Measurements from ENCODE around the gene CREBZF.
"Not testable (repeated sequence)": the region's sequence is repeated elsewhere in the genome, so short reads cannot be mapped to it uniquely, and the experiment has no call there.

Gene CREBZF

DNA sequence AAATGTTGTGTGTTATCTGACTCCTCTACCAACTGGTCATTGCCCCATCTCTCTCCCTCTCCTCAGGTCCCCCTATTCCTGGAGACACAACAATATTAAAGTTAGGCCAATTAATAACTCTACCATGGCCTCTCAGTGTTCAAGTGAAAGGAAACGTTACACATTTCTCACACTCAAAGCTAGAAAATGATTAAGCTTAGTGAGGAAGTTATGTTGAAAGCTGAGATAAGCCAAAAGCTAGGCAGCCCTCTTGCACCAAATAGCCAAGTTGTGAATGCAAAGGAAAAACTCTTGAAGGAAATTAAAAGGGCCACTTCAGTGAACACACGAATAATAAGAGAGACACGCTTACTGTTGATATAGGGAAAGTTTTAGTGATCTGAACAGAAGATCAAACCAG is 44.7 kb downstream of the CREBZF start:
- no peak for DNase-seq

DNA sequence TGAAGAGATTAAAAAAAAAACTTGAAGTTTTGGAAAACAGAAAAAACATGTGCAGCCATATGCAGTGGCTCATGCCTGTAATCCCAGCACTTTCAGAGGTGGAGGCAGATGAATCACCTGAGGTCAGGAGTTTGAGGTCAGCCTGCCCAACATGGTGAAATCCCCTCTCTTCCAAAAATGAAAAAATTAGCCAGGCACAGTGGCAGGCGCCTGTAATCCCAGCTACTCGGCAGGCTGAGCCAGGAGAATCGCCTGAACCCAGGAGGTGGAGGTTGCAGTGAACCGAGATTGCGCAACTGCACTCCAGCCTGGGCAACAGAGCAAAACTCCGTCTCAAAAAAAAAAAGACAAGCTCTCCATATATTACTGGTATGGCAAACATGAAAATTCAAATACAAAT is 45.4 kb downstream of the CREBZF start:
- DNase-seq = peak; percentile 23

DNA sequence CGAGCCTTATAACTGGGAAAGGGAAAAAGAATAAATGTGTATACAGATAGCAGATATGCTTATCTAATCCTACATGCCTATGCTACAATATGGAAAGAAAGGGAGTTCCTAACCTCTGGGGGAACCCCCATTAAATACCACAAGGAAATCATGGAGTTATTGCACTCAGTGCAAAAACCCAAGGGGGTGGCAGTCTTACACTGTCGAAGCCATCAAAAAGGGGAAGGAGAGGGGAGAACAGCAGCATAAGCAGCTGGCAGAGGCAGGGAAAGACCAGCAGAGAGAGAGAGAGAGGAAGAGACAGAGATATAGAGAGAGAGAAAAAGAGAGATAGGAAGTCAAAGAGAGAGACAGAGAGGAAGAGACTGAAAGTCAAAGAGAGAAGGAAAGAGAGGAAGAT is 53.3 kb downstream of the CREBZF start:
- not testable (repeated sequence) for DNase-seq

Measured in stimulated activated CD4-positive, alpha-beta T cell treated with anti-CD3 and anti-CD28 coated beads, Interleukin-1b, Interleukin-23, amount 100 ng/mL, for 48 hours (primary cell).